IgD-negative memory B cell (primary cell): ENCODE data around the gene SPACA6. TPM values are rescaled to one million over a fixed set of nuclear protein-coding genes. Genes with fewer than 3 reads are reported as not detected.
A peak's percentile ranks its signal among the peaks of the same experiment; 100 is the strongest.

Experiments used
- H3K27ac Mint-ChIP-seq, 3 donors: one replicate each; pipeline ENCODE4 v1.8.0; 2020 to 2022; ENCODE audit warnings: mild to moderate bottlenecking in 3 of 3, mixed read lengths in 3 of 3, moderate library complexity in 1 of 3
- H3K27me3 Mint-ChIP-seq: one replicate; pipeline ENCODE4 v1.8.0; 2021; ENCODE audit warnings: mixed read lengths
- H3K36me3 Mint-ChIP-seq: one replicate; pipeline ENCODE4 v1.8.0; 2020; ENCODE audit warnings: mild to moderate bottlenecking, mixed read lengths
- H3K4me1 Mint-ChIP-seq, 3 donors: one replicate each; pipeline ENCODE4 v1.8.0; 2020 to 2022; ENCODE audit warnings: mixed read lengths in 3 of 3, mild to moderate bottlenecking in 1 of 3
- H3K4me3 Mint-ChIP-seq, 4 donors: one replicate each; pipeline ENCODE4 v1.8.0; 2020 to 2022; ENCODE audit warnings: mild to moderate bottlenecking in 4 of 4, mixed read lengths in 4 of 4, moderate library complexity in 3 of 4
- H3K9me3 Mint-ChIP-seq, 3 donors: one replicate each; pipeline ENCODE4 v1.8.0; 2020 to 2021; ENCODE audit warnings: mixed read lengths in 3 of 3, mild to moderate bottlenecking in 1 of 3
- polyA plus RNA-seq: library from polyadenylated mRNA; unstranded; fragments of 300-500 nt; fragmentation: Illumina TruSeq; gene quantifications from one replicate; pipeline ENCODE4 v1.2.3, GENCODE V29; 2021

The SPACA6 gene
- polyA plus RNA-seq, 1 donor from 2014 or later: 2.1 TPM

DNA sequence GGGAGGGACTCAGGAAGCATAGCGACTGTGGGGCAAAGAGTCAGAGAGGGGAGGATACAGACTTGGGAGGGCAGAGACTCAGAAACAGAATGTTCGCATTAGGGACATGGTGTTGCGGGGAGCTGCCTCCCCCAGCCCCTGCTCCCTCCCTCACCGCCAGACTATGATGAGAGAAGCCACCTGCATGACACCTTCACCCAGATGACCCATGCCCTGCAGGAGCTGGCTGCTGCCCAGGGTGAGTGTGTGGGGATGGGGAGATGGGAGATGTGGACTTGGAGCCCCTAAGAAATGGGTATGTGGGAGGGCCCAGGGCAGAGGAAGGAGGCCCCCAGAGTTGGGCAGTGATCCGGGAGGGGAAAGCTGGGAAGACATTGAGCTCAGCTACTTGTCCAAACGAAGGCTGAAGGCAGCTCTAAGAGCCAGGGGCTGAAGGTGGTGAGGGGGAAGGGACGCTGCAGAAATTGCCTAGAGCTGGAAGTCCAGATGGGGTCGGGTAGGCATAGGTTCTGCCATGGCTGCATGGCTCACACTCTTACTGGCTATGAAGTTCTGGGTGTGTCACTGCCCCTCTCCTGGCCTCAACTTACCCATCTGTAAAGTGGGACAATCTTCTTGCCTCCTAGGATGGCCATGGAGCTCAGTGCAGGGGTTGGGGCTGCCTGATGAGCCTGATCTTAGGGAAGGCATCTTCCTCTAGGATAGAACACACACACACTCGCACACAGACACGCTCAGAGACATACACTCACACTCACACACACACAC lies 1.4 kb downstream of the SPACA6 start:
- peaks cover 13% of the 10 kb centered on the region for H3K27me3 Mint-ChIP-seq
- peaks cover 0 to 4% (median 2%) of the 10 kb centered on the region in 3 donors for H3K4me1 Mint-ChIP-seq
- H3K36me3 Mint-ChIP-seq: no peaks in the 10 kb centered on the region
- peak overlapping the region in 1 of 3 donors; percentile 49 for H3K27ac Mint-ChIP-seq
- no peak overlapping the region for H3K4me3 Mint-ChIP-seq
- H3K9me3 Mint-ChIP-seq: no peaks in the 10 kb centered on the region

DNA sequence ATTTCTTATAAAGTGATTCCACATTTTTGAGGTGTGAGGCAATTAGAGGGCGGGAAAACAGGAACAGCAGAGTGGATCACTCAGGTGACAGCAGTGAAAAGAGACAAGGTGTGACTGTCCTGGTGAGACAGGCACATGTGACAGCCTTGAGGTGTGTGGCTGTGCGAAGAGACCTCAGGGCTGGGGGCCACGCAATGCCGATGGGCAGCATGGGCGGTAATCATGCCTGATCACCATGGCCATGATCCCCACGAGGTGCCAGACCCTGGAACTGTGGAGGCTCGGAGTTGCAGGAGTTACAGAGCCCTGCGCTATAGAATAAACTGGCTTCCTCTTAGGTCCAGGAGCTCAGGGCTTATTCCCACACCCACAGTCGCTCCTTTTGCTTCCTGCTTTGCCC lies 2.0 kb downstream of the SPACA6 start:
- H3K36me3 Mint-ChIP-seq: no peaks in the 10 kb centered on the region
- H3K4me3 Mint-ChIP-seq: no peak overlapping the region
- H3K27me3 Mint-ChIP-seq: peaks cover 12% of the 10 kb centered on the region
- no peaks in the 10 kb centered on the region for H3K9me3 Mint-ChIP-seq
- peaks cover 0 to 4% (median 2%) of the 10 kb centered on the region in 3 donors for H3K4me1 Mint-ChIP-seq
- H3K27ac Mint-ChIP-seq: peak overlapping the region in 1 of 3 donors; percentile 49

- no peak overlapping the region for H3K4me3 Mint-ChIP-seq
- H3K27me3 Mint-ChIP-seq: peaks cover 9% of the 10 kb centered on the region
- peaks cover 0 to 3% (median 0%) of the 10 kb centered on the region in 3 donors for H3K9me3 Mint-ChIP-seq
- H3K27ac Mint-ChIP-seq: no peak overlapping the region
- no peaks in the 10 kb centered on the region for H3K36me3 Mint-ChIP-seq
- H3K4me1 Mint-ChIP-seq: peaks cover 0 to 2% (median 2%) of the 10 kb centered on the region in 3 donors
These were observed 2.7 kb downstream of the SPACA6 start for GRCh38 chr19:51695702-51696315.

DNA sequence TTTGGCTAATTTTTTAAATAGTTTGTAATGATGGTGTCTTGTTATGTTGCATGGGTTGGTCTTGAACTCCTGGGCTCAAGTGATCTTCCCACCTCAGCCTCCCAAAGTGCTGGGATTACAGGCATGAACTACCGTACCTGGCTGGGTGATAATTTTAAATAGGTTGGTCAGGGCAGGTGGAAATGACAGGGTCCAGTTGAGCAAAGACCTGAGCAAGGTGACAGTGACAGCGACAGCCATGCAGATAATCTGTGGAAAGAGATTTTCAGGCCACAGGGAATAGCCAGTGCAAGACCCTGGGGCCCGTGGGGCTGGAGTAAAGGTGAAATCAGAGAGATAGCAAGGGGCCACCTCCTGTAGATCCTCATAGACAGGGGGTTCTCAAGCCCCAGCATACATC lies 3.5 kb downstream of the SPACA6 start:
- Mint-ChIP-seq H3K27me3 (peaks cover 14% of the 10 kb centered on the region), H3K9me3 (peaks cover 0 to 6% (median 0%) of the 10 kb centered on the region in 3 donors), H3K4me1 (peaks cover 0 to 2% (median 2%) of the 10 kb centered on the region in 3 donors), H3K36me3 (no peaks in the 10 kb centered on the region), H3K27ac (no peak overlapping the region), H3K4me3 (no peak overlapping the region)

GRCh38 chr19:51697169-51697776 lies 4.1 kb downstream of the SPACA6 start:
- H3K4me1 Mint-ChIP-seq: peaks cover 0 to 2% (median 2%) of the 10 kb centered on the region in 3 donors
- peak overlapping the region in 1 of 3 donors; percentile 47 for H3K27ac Mint-ChIP-seq
- H3K36me3 Mint-ChIP-seq: no peaks in the 10 kb centered on the region
- H3K9me3 Mint-ChIP-seq: peaks cover 0 to 6% (median 0%) of the 10 kb centered on the region in 3 donors
- peaks cover 19% of the 10 kb centered on the region for H3K27me3 Mint-ChIP-seq
- H3K4me3 Mint-ChIP-seq: no peak overlapping the region

DNA sequence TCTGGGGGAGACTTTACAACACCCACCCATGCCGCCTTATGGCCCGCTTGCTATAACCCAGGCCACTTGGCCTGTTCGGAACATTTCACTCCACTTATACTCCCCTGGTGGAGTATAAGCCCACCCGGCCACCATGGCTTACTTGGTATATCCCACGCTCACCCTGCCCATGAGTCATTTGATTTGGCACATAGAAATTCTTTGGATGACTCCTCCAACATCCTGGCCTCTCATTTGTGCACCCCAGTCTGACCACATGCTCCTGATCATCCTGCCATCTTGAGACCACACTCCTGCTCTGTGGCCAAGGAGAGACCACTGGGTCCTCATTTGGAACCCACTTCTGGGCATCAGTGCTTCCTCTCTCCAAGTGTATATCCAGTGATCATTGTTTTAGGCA lies 5.2 kb downstream of the SPACA6 start:
- H3K36me3 Mint-ChIP-seq: no peaks in the 10 kb centered on the region

GRCh38 chr19:51699170-51699569 lies 6.0 kb downstream of the SPACA6 start:
- no peak overlapping the region for H3K4me3 Mint-ChIP-seq
- H3K4me1 Mint-ChIP-seq: peaks cover 4 to 7% (median 6%) of the 10 kb centered on the region in 3 donors
- peaks cover 24% of the 10 kb centered on the region for H3K27me3 Mint-ChIP-seq

More for the DNA sequence above, 5.2 kb downstream of the SPACA6 start:
- Mint-ChIP-seq H3K9me3 (peaks cover 0 to 6% (median 0%) of the 10 kb centered on the region in 3 donors), H3K27me3 (peaks cover 26% of the 10 kb centered on the region), H3K4me3 (no peak overlapping the region), H3K27ac (no peak overlapping the region), H3K4me1 (peaks cover 4 to 7% (median 6%) of the 10 kb centered on the region in 3 donors)

DNA sequence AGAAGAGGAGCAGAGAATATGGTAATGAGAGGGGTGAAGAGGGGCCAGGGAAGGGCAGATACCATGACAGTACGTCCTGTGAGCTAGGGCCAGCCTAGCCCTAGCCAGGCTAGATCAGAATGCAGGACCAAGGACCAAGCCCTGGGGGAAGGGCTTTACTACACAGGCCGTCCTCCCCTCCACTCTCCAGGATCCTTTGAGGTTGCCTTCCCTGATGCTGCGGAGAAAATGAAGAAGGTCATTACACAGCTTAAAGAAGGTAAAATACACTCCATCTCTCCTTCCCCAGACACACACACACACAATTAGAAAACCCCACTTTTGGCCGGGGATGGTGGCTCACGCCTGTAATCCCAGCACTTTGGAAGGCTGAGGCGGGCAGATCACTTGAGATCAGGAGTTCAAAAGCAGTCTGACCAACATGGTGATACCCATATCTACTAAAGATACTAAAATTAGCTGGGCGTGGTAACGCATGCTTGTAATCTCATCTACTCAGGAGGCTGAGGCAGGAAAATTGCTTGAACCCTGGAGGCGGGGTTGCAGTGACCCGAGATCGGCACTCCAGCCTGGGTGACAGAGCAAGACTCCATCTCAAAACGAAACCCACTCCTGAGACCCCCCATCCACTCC lies 8.5 kb downstream of the SPACA6 start:
- peaks cover 10 to 17% (median 13%) of the 10 kb centered on the region in 3 donors for H3K4me1 Mint-ChIP-seq
- no peak overlapping the region for H3K27ac Mint-ChIP-seq
- peaks cover 0 to 6% (median 0%) of the 10 kb centered on the region in 3 donors for H3K9me3 Mint-ChIP-seq
- H3K36me3 Mint-ChIP-seq: no peaks in the 10 kb centered on the region
- H3K27me3 Mint-ChIP-seq: peaks cover 21% of the 10 kb centered on the region
- H3K4me3 Mint-ChIP-seq: peak overlapping the region; percentile 21 to 61 (median 38)

More at GRCh38 chr19:51699170-51699569, 6.0 kb downstream of the SPACA6 start:
- no peaks in the 10 kb centered on the region for H3K36me3 Mint-ChIP-seq
- peaks cover 0 to 6% (median 0%) of the 10 kb centered on the region in 3 donors for H3K9me3 Mint-ChIP-seq
- H3K27ac Mint-ChIP-seq: no peak overlapping the region

- Mint-ChIP-seq H3K9me3 (peaks cover 0 to 6% (median 0%) of the 10 kb centered on the region in 3 donors), H3K36me3 (no peaks in the 10 kb centered on the region), H3K4me1 (peaks cover 10 to 17% (median 13%) of the 10 kb centered on the region in 3 donors), H3K27ac (no peak overlapping the region), H3K4me3 (peak overlapping the region; percentile 73 to 93 (median 86)), H3K27me3 (peaks cover 21% of the 10 kb centered on the region)
These were observed 9.1 kb downstream of the SPACA6 start for GRCh38 chr19:51702103-51702824.

DNA sequence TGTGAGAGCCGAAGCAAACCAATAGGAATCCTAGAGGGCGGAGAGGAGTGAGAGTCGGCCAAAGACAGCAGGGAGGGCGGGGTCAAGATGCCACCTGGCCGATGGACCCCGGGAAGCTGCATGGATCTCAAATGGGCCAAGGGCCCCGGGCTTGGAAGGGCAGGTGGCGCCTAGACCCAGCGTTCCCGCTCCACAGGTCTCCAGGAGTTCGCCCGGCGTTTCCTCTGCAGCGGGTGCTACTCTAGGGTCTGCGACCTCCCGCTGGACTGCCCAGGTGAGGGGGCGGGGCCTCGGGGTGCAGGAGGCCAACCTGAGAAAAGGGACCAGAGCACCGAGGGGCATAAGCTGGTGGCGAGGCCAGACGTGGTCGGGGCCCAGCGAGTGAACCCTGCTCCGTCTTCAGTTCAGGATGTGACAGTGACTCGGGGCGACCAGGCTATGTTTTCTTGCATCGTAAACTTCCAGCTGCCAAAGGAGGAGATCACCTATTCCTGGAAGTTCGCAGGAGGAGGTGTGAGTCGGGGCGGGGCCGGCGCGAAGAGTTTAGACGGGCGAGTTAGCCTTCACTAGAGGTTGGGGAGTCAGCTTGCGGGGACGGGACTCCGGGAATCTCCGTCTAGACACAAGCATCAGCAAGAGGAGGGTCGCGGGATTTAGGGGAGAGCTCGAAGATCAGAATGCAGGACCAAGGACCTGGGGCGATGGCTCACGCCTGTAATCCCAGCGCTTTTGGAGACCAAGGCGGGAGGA lies 9.9 kb downstream of the SPACA6 start:
- Mint-ChIP-seq H3K36me3 (peaks cover 1% of the 10 kb centered on the region), H3K9me3 (peaks cover 0 to 6% (median 0%) of the 10 kb centered on the region in 3 donors), H3K4me3 (peak overlapping the region; percentile 84 to 96 (median 92)), H3K27ac (peak overlapping the region in 2 of 3 donors; percentile 29 to 67), H3K4me1 (peaks cover 10 to 17% (median 13%) of the 10 kb centered on the region in 3 donors), H3K27me3 (peaks cover 21% of the 10 kb centered on the region)

GRCh38 chr19:51703575-51704515 lies 10.7 kb downstream of the SPACA6 start:
- Mint-ChIP-seq H3K27ac (peak overlapping the region; percentile 29 to 83 (median 67)), H3K36me3 (peaks cover 1% of the 10 kb centered on the region), H3K4me3 (peak overlapping the region; percentile 84 to 96 (median 92)), H3K9me3 (peaks cover 0 to 6% (median 0%) of the 10 kb centered on the region in 3 donors), H3K4me1 (peaks cover 10 to 20% (median 14%) of the 10 kb centered on the region in 3 donors), H3K27me3 (peaks cover 21% of the 10 kb centered on the region)

- peaks cover 10 to 21% (median 14%) of the 10 kb centered on the region in 3 donors for H3K4me1 Mint-ChIP-seq
- peaks cover 1% of the 10 kb centered on the region for H3K36me3 Mint-ChIP-seq
- H3K27me3 Mint-ChIP-seq: peaks cover 21% of the 10 kb centered on the region
- H3K9me3 Mint-ChIP-seq: peaks cover 0 to 6% (median 0%) of the 10 kb centered on the region in 3 donors
- H3K4me3 Mint-ChIP-seq: peak overlapping the region; percentile 84 to 96 (median 92)
- peak overlapping the region; percentile 64 to 83 (median 81) for H3K27ac Mint-ChIP-seq
These were observed 11.5 kb downstream of the SPACA6 start for GRCh38 chr19:51704626-51705025.
